ENCODE data around the gene CALML3.

Gene CALML3

DNA sequence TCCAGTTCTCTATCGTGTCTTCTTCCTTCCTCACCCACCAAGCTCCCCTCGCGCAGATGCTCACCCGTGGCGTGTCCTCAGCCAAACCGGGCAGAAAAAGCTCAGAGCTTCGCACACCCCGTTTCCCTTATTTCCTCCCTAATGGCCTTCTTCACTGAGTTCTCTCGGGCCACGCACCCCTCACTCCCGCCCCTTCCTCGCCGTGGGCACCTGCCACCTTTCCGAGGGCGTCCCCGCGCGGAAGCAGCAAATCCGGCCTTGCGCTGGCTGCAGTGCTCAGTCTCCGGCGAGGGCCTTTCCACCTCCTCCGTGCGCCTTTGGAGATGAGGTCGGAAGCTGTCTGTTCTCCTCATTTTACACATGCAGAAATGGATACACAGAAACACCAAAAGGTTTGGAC lies 12.4 kb upstream of the CALML3 start:
- no peaks in the 10 kb centered on the region for H3K36me3 ChIP-seq

DNA sequence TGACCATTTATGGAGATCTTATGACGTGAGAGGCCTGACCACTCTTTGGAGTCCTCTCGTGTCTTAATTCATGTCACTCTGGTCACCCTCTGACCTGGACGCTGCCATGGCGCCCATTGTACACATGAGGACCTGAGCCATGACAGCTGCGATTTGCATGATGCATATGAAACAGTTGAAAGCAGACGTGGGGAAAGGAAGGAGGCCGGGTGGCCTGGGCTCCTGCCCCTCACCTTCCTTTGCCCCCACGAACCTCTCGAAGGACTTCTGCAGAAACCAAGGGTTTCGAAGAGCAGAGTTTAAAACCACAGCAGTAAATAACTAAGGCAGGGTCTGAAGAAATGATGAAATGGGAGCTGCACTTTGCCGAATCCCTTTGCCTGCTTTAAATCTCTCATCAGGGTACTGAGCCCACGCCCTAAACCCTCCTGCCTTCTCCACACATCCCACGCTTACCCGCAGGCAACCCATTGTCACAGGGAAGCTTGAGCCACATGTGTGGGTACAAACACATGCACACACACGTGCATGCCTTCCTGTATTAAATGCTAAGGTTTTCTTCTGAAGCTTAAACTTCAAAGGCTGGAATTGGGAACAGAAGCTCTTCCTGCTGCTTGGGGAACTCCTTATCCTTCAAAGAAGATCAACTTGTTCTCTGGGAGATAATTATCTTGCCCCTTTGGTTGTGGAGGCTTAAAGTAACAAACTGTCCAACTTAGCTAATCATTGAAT lies 11.7 kb upstream of the CALML3 start:
- Histone ChIP-seq H3K4me1 (no peaks in the 10 kb centered on the region), H3K27me3 (no peaks in the 10 kb centered on the region), H3K9me3 (no peaks in the 10 kb centered on the region), H3K36me3 (no peaks in the 10 kb centered on the region), H3K4me3 (ENCODE audit: low read depth, low read length) (no peak overlapping the region)
- no peak for TF ChIP-seq CTCF (IDR thresholded peaks at IDR 0.05; ENCODE audit: low read depth, low read length)
- no peak for DNase-seq

More for the DNA sequence above, 12.4 kb upstream of the CALML3 start:
- no peak for DNase-seq
- TF ChIP-seq CTCF (IDR thresholded peaks at IDR 0.05; ENCODE audit: low read depth, low read length), result no peak
- Histone ChIP-seq H3K9me3 (no peaks in the 10 kb centered on the region), H3K4me3 (ENCODE audit: low read depth, low read length) (no peak overlapping the region), H3K4me1 (no peaks in the 10 kb centered on the region), H3K27me3 (no peaks in the 10 kb centered on the region)

DNA sequence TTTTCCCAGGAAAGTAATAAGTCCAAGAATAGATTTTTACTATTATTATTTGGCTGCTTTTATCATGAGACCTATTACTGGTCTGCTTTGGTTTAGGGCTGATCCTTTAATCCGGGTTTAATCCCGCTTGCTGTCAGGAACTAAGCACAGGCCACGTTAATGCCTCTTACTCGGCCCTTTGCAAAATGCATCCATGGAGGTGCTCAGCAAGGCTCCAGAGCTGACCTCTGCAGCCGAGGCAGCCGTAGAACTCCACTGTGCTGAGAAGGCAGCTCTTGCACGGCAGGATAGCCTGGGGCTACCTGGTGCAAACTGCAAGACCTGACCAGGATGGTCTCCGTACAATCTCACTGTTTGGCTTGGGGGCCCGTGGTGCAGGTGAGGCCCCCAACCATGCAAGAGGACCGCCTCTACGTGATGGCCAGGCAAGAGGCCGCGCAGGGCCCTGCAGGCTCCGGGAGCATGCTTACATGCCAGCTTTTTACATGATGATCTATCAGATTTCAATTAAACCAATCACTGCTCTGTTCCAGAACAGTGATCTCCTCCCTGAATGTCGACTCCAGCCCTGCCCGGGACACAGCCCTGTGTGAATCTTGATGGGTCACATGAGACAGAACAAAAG lies 10.4 kb upstream of the CALML3 start:
- Histone ChIP-seq H3K4me3 (ENCODE audit: low read depth, low read length) (no peak overlapping the region), H3K4me1 (no peaks in the 10 kb centered on the region), H3K27me3 (no peaks in the 10 kb centered on the region), H3K36me3 (no peaks in the 10 kb centered on the region), H3K9me3 (no peaks in the 10 kb centered on the region)
- TF ChIP-seq CTCF (IDR thresholded peaks at IDR 0.05; ENCODE audit: low read depth, low read length), result no peak
- no peak for DNase-seq

- no peaks in the 10 kb centered on the region for H3K9me3 ChIP-seq
- H3K4me1 ChIP-seq, result no peaks in the 10 kb centered on the region
- TF ChIP-seq CTCF (IDR thresholded peaks at IDR 0.05; ENCODE audit: low read depth, low read length), result no peak
- no peak overlapping the region for H3K4me3 ChIP-seq (ENCODE audit: low read depth, low read length)
- no peaks in the 10 kb centered on the region for H3K27me3 ChIP-seq
- no peak for DNase-seq
- no peaks in the 10 kb centered on the region for H3K36me3 ChIP-seq
Observed at GRCh38 chr10:5515948-5516761, 8.6 kb upstream of the CALML3 start.

GRCh38 chr10:5517546-5517945 lies 7.2 kb upstream of the CALML3 start:
- no peaks in the 10 kb centered on the region for H3K4me1 ChIP-seq
- no peak for TF ChIP-seq CTCF (IDR thresholded peaks at IDR 0.05; ENCODE audit: low read depth, low read length)

More at GRCh38 chr10:5517546-5517945, 7.2 kb upstream of the CALML3 start:
- no peaks in the 10 kb centered on the region for H3K36me3 ChIP-seq
- no peaks in the 10 kb centered on the region for H3K9me3 ChIP-seq
- H3K27me3 ChIP-seq, result no peaks in the 10 kb centered on the region
- no peak for DNase-seq
- no peak overlapping the region for H3K4me3 ChIP-seq (ENCODE audit: low read depth, low read length)

Data from BE2C (cell line).